Activated CD4-positive, alpha-beta memory T cell treated with anti-CD3 and anti-CD28 coated beads, Interleukin-2, amount 10 ng/mL, durations not matched to agents 7 days and 5 days (primary cell): ENCODE data around the gene BPGM. TPM values are rescaled to one million over a fixed set of nuclear protein-coding genes. Genes with fewer than 3 reads are reported as not detected.
A peak's percentile ranks its signal among the peaks of the same experiment; 100 is the strongest.
"Not testable (repeated sequence)": the region's sequence is repeated elsewhere in the genome, so short reads cannot be mapped to it uniquely, and the experiment has no call there.

Experiments used
- CTCF ChIA-PET: fragments of 350-600 bp; sonication (Branson Sonifier 250); formaldehyde crosslinking; loops from one replicate; lab custom pipeline; 2021; ENCODE audit warnings: antibody characterized with exemption, inconsistent platforms; lab: Charles Lee
- POLR2A ChIA-PET: fragments of 350-600 bp; sonication (Branson Sonifier 250); formaldehyde crosslinking; loops from one replicate; lab custom pipeline; 2021; ENCODE audit warnings: antibody characterized with exemption; lab: Charles Lee
- DNase-seq: peaks from one replicate; pipeline ENCODE4 v3.0.0-alpha.2; 2020
- H3K27ac Mint-ChIP-seq: one replicate; pipeline ENCODE4 v1.8.0; 2021; ENCODE audit warnings: mild to moderate bottlenecking, mixed read lengths
- H3K27me3 Mint-ChIP-seq: one replicate; pipeline ENCODE4 v1.8.0; 2021; ENCODE audit warnings: mixed read lengths
- H3K36me3 Mint-ChIP-seq: one replicate; pipeline ENCODE4 v1.8.0; 2021; ENCODE audit warnings: low read depth, mixed read lengths
- H3K4me1 Mint-ChIP-seq: one replicate; pipeline ENCODE4 v1.8.0; 2021; ENCODE audit warnings: mixed read lengths
- H3K4me3 Mint-ChIP-seq: one replicate; pipeline ENCODE4 v1.8.0; 2021; ENCODE audit warnings: mild to moderate bottlenecking, mixed read lengths
- H3K9me3 Mint-ChIP-seq: one replicate; pipeline ENCODE4 v1.8.0; 2021; ENCODE audit warnings: mixed read lengths
- total RNA-seq, 2 experiments: library from RNA; stranded (reverse); gene quantifications; one replicate each; pipeline ENCODE4 v1.2.3, GENCODE V29; 2021

The BPGM gene
- total RNA-seq, 2 experiments from 2014 or later: 27.3 to 29.3 TPM

DNA sequence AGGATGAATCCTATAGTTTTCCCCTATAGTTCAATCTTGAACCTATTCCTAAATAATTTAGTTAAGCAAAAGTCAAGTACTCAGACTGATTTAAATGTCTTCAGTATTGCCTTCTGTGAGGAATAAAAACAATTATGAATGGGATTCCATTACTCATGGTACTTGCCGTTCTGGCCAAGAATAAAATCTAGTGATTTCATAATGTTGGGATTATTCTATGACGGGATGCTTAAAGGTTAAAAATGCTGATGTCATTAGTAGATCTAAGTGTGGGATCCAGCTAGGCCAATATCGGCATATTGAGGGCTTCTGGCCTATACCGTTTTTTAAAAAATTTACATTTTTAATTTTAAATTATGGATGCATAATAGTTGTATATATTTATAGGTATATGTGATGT, 5.3 kb downstream of the BPGM start:
- Mint-ChIP-seq H3K4me1 (peaks cover 62% of the 10 kb centered on the region), H3K27me3 (no peaks in the 10 kb centered on the region), H3K36me3 (peaks cover 50% of the 10 kb centered on the region), H3K27ac (no peak overlapping the region), H3K9me3 (peaks cover 8% of the 10 kb centered on the region), H3K4me3 (no peak overlapping the region)
- no peak for DNase-seq
- ChIA-PET CTCF (interaction anchor here (1.2 kb wide), 1 partner anchor 18 kb away, joined by 3 read pairs; no protein-coding TSS in a partner anchor), POLR2A (no interaction called here)

DNA sequence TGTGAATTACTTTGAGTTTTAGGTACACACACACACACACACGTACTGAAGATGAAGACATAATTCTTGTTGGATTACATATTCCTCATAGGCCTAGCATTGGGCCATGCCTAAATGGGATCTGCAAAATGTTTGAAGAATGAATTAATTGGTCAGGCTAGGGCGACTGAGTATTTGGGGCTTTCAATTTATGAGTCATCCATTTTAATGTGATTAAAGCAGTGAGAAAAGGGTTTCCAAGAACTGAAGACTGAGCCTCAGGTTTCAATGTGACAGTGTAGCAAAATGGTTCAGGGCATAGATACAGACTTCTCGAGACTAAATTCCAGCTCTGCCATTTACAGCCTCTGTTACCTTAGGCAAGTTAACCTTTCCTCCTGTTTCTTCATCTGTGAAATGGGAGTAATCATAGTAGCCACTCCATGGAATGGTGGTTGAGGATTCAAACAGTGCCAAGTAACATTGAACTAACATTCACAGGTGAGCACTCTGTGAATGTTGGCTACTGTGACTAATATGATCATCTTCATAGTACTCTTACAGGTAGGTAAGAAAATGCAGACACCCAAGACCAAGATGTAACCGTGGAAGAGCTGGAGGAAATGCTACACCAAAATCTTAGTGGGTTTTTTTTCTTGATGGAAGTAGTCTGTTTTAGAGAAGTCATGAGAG, 7.6 kb downstream of the BPGM start:
- ChIA-PET POLR2A (interaction anchor here (0.6 to 6.4 kb wide), 6 partner anchors 8 to 24 kb away, joined by 3 to 57 read pairs (median 4); partner anchors contain the start of gene BPGM), CTCF (interaction anchor here (1.3 kb wide), 1 partner anchor 21 kb away, joined by 5 read pairs; no protein-coding TSS in a partner anchor)
- H3K4me1 Mint-ChIP-seq: peaks cover 66% of the 10 kb centered on the region
- peak overlapping the region; percentile 81 for H3K27ac Mint-ChIP-seq
- H3K36me3 Mint-ChIP-seq: peaks cover 65% of the 10 kb centered on the region
- H3K27me3 Mint-ChIP-seq: no peaks in the 10 kb centered on the region
- H3K4me3 Mint-ChIP-seq: peak overlapping the region; percentile 7
- peaks cover 8% of the 10 kb centered on the region for H3K9me3 Mint-ChIP-seq
- no peak for DNase-seq

DNA sequence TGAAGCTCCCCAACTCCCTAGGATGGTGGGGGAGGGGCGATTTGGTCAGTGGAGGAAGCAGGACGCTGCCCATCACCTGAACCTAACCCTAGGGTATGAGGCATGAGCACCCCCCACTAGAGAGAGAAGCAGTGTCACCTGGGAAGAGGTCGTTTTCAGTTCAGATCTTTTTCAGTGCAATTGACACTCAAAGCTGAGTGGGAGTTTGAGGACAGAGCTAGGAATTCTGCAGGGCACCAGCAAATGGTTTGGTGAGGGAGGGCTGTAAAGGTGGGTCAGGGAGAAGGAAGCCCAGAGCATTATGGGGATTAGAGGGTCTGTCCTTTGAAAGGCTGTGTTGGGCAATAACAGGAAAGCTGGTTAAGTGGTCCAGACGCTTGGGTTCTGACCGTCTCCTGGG, 10.9 kb downstream of the BPGM start:
- Mint-ChIP-seq H3K9me3 (peaks cover 8% of the 10 kb centered on the region), H3K36me3 (peaks cover 74% of the 10 kb centered on the region), H3K27me3 (no peaks in the 10 kb centered on the region), H3K27ac (no peak overlapping the region), H3K4me3 (no peak overlapping the region), H3K4me1 (peaks cover 63% of the 10 kb centered on the region)
- CTCF ChIA-PET: interaction anchor here (0.6 to 1.7 kb wide), 5 partner anchors 10 to 97 kb away, joined by 3 to 5 read pairs (median 3); no protein-coding TSS in a partner anchor
- DNase-seq: no peak
- POLR2A ChIA-PET: interaction anchor here (0.7 to 6.4 kb wide), 3 partner anchors 10 to 548 kb away, joined by 3 to 57 read pairs (median 3); partner anchors contain the start of gene BPGM

DNA sequence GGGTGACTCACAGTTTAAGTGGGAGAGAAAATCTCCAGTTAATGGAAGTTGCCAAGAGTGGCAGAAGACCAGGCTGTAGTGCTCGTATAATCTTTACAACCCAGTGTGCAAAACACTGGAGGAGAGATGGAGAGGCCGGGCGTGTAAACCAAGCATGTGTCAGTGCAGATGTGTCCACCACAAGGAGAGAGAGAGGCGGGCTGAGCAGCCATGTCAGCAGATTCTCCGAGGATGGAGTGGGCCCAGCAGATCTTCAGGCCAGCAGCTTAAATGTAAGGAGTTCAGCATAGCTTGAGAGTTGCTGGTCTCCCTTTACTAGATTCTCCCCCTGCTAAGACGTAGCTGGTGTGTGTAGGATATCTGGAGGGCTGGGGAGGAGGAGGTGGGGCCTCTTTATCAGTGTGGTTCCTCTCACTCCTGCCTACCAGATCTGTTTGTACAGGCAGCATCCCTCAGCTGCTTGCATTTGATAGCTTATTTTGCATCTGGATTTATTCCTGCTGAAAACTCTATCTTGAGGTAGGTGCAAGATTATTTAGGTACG, 13.7 kb downstream of the BPGM start:
- Mint-ChIP-seq H3K27me3 (no peaks in the 10 kb centered on the region), H3K4me1 (peaks cover 43% of the 10 kb centered on the region), H3K36me3 (peaks cover 75% of the 10 kb centered on the region), H3K9me3 (peaks cover 8% of the 10 kb centered on the region), H3K27ac (no peak overlapping the region), H3K4me3 (no peak overlapping the region)
- ChIA-PET POLR2A (interaction anchor here (0.6 to 4.6 kb wide), 2 partner anchors 13 to 80 kb away, joined by 3 to 33 read pairs; partner anchors contain the start of gene BPGM), CTCF (interaction anchor here (1.2 to 1.6 kb wide), 2 partner anchors 13 to 15 kb away, joined by 3 to 6 read pairs; no protein-coding TSS in a partner anchor)
- DNase-seq: no peak

DNA sequence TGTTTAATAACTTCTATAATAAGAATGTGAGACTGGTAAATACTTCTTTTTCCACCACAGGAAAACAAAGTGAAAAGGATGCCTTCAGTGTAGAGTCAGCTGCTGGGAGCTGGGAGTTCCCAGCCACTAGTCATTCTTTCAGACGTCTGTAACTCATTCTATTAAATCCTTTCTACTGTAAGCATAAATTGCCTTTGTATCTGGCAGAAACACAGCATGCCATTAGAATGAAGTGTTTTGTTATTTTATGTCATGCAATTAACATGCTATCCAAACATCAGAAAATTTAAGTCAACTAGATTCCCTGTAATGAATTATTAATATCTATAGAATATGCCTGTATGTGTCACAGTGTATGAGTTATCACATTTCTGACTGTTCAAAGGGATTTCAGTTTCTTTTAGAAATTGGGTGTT, 14.3 kb downstream of the BPGM start:
- peaks cover 38% of the 10 kb centered on the region for H3K4me1 Mint-ChIP-seq
- H3K27ac Mint-ChIP-seq: no peak overlapping the region
- H3K36me3 Mint-ChIP-seq: peaks cover 72% of the 10 kb centered on the region
- DNase-seq: no peak
- no peak overlapping the region for H3K4me3 Mint-ChIP-seq
- no peaks in the 10 kb centered on the region for H3K27me3 Mint-ChIP-seq
- ChIA-PET CTCF (interaction anchor here (1.2 to 1.6 kb wide), 2 partner anchors 14 to 15 kb away, joined by 3 to 6 read pairs; no protein-coding TSS in a partner anchor), POLR2A (interaction anchor here (0.6 to 4.6 kb wide), 2 partner anchors 14 to 79 kb away, joined by 3 to 33 read pairs; partner anchors contain the start of gene BPGM)
- H3K9me3 Mint-ChIP-seq: peaks cover 6% of the 10 kb centered on the region

DNA sequence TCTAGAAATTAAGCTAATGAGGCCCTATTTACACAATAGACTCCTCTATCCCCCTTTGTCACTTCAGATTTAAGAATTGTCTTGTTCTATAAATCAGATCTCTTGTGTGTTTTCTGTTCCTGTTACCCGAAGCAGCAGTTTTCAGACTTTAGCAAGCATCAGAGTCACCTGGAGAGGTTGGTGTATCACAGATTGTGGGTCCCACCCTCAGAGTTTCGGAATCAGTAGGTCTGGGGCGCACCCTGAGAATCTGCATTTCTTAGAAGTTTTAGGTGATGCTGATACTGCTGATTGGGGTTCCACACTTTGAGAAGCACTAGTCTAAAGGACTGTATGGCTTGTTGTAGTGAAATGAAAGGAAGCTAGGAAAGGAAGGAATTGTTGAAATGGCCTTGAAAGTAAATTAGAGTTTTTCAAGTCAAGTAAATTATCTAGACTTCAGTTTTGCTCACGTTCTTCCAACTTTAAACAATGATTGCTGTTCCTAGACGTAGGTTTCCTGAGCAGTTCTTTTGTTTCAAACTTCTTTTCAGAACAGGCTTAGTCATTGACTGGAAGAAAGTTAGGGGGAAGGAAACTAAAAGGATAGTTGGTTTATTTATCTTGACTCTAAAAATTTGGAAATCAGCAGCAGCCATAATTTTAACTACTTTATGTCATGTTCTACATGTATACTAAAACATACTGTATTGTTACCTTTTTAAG, 15.7 kb downstream of the BPGM start:
- Mint-ChIP-seq H3K36me3 (peaks cover 72% of the 10 kb centered on the region), H3K4me3 (no peak overlapping the region), H3K27ac (no peak overlapping the region), H3K9me3 (no peaks in the 10 kb centered on the region), H3K4me1 (peaks cover 40% of the 10 kb centered on the region), H3K27me3 (no peaks in the 10 kb centered on the region)
- CTCF ChIA-PET: no interaction called here
- no peak for DNase-seq
- POLR2A ChIA-PET: interaction anchor here (0.7 to 4.6 kb wide), 3 partner anchors 15 to 23 kb away, joined by 4 to 33 read pairs (median 6); partner anchors contain the start of gene BPGM

DNA sequence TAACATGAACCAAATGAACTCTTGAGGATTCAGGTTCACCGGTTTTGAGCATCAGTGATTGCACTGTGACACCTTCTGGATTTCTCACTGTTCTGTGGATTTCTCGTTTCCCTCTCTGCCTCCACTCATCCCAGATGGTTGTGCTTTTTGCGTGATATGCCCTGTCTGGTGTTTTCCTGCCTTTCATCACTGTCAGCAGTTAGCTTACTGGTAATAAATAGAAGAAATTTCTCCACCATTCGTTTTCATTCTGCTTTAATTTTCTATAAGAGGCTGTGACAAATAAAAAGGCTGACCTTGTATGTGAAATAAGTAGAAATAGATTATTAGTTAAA, 16.2 kb downstream of the BPGM start:
- Mint-ChIP-seq H3K27ac (no peak overlapping the region), H3K4me1 (peaks cover 38% of the 10 kb centered on the region), H3K4me3 (no peak overlapping the region), H3K9me3 (no peaks in the 10 kb centered on the region), H3K27me3 (no peaks in the 10 kb centered on the region), H3K36me3 (peaks cover 70% of the 10 kb centered on the region)
- DNase-seq: no peak
- POLR2A ChIA-PET: interaction anchor here (1.5 to 4.6 kb wide), 2 partner anchors 16 to 22 kb away, joined by 6 to 33 read pairs; partner anchors contain the start of gene BPGM
- CTCF ChIA-PET: no interaction called here

DNA sequence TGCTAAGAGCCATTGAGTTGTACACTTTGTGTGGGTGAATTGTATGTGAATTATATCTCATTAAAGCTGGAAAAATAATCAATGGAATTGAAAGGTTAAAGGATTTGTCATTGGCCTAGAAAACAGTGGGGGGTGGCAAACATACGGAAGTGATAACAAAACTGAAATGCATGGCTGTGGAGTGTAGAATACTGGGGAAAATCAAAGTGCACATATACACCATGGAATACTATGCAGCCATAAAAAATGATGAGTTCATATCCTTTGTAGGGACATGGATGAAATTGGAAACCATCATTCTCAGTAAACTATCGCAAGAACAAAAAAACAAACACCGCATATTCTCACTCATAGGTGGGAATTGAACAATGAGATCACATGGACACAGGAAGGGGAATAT, 18.4 kb downstream of the BPGM start:
- peaks cover 51% of the 10 kb centered on the region for H3K4me1 Mint-ChIP-seq
- H3K27ac Mint-ChIP-seq, POLR2A ChIA-PET, H3K9me3 Mint-ChIP-seq, DNase-seq, H3K4me3 Mint-ChIP-seq, H3K27me3 Mint-ChIP-seq: not testable (repeated sequence)
- H3K36me3 Mint-ChIP-seq: peaks cover 68% of the 10 kb centered on the region
- CTCF ChIA-PET: interaction anchor here (0.6 kb wide), 1 partner anchor 877 kb away, joined by 3 read pairs; no protein-coding TSS in a partner anchor

DNA sequence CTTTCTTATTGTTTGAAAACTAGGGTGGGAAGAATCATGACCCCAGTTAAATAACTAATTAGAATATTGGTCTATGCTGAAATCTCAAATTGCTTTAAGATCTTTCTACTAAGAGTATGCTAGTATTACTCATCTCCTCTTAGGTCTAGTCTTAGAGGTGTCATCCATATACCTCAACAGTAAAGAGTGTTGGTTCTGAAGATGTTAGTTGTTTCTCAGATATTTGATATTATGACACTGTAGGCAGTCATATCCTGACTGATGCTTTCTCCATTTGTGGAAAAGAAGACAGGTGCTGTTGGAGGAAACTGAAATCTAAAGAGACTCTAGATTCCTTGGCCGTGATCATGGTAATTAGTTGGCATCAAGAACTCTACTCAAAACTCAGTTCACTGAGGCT, 21.2 kb downstream of the BPGM start:
- no peak overlapping the region for H3K27ac Mint-ChIP-seq
- ChIA-PET POLR2A (interaction anchor here (0.7 to 4.9 kb wide), 4 partner anchors 9 to 21 kb away, joined by 3 to 43 read pairs (median 3); partner anchors contain the start of gene BPGM), CTCF (interaction anchor here (0.6 to 1.5 kb wide), 4 partner anchors 10 to 477 kb away, joined by 3 to 6 read pairs (median 5); no protein-coding TSS in a partner anchor)
- no peaks in the 10 kb centered on the region for H3K9me3 Mint-ChIP-seq
- no peak for DNase-seq
- H3K36me3 Mint-ChIP-seq: peaks cover 63% of the 10 kb centered on the region
- no peak overlapping the region for H3K4me3 Mint-ChIP-seq
- peaks cover 41% of the 10 kb centered on the region for H3K4me1 Mint-ChIP-seq
- no peaks in the 10 kb centered on the region for H3K27me3 Mint-ChIP-seq

DNA sequence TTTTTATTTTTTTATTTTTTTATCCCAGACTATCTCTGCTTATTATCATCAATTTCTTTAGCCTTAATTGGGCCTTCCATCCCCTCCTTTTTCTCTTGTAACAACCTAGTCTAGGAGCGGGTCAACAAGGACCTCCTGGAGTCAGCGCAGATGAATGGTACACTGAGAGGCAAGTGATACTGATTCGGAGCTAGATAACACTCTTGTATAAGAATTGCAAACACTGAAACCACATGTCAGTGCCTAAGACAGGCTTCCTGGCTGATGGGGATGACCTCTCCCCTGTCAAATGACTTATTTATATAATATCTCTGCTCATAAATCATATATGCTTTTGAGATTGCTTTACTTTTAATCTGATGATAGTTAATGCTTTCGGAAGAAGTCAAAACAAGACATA, 22.7 kb downstream of the BPGM start:
- H3K9me3 Mint-ChIP-seq: no peaks in the 10 kb centered on the region
- H3K4me3 Mint-ChIP-seq: no peak overlapping the region
- no peak for DNase-seq
- H3K36me3 Mint-ChIP-seq: peaks cover 61% of the 10 kb centered on the region
- peaks cover 39% of the 10 kb centered on the region for H3K4me1 Mint-ChIP-seq
- ChIA-PET POLR2A (interaction anchor here (0.6 to 4.9 kb wide), 4 partner anchors 15 to 33 kb away, joined by 3 to 43 read pairs (median 4); partner anchors contain the start of gene BPGM), CTCF (interaction anchor here (1.3 to 1.5 kb wide), 4 partner anchors 11 to 237 kb away, joined by 3 to 5 read pairs (median 4); no protein-coding TSS in a partner anchor)
- H3K27me3 Mint-ChIP-seq: no peaks in the 10 kb centered on the region
- H3K27ac Mint-ChIP-seq: peak overlapping the region; percentile 27

DNA sequence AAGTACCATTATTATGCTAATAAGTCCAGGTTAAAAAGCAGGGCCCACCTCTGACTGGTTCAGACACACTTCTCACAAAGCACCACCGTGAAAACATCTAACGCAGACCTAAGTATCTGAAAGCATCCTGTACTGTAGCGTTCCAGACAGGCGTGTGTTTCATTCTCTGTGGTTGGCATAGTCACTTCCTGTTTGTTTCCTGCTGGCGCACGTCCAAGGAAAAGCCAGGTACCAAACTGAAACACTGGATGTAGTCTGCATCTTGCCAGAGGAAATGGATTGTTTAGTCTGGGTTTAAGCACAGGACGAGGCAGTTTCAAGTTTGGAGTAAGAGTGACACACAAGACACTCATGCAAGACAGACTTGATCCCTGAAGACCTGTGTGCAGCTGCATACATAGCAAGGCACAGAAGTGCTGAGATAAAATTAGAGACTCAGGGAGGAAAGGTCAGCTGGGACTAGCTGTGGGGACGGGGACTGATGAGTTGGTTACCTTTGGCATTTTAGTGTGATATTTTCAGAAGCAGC, 23.3 kb downstream of the BPGM start:
- no peaks in the 10 kb centered on the region for H3K27me3 Mint-ChIP-seq
- peak; percentile 61 for DNase-seq
- ChIA-PET POLR2A (interaction anchor here (2.3 to 4.9 kb wide), 2 partner anchors 23 to 34 kb away, joined by 6 to 43 read pairs; partner anchors contain the start of gene BPGM), CTCF (interaction anchor here (0.7 to 1.8 kb wide), 3 partner anchors 23 to 237 kb away, joined by 3 to 4 read pairs (median 4); no protein-coding TSS in a partner anchor)
- peak overlapping the region; percentile 27 for H3K27ac Mint-ChIP-seq
- peaks cover 61% of the 10 kb centered on the region for H3K36me3 Mint-ChIP-seq
- no peak overlapping the region for H3K4me3 Mint-ChIP-seq
- no peaks in the 10 kb centered on the region for H3K9me3 Mint-ChIP-seq
- peaks cover 39% of the 10 kb centered on the region for H3K4me1 Mint-ChIP-seq

DNA sequence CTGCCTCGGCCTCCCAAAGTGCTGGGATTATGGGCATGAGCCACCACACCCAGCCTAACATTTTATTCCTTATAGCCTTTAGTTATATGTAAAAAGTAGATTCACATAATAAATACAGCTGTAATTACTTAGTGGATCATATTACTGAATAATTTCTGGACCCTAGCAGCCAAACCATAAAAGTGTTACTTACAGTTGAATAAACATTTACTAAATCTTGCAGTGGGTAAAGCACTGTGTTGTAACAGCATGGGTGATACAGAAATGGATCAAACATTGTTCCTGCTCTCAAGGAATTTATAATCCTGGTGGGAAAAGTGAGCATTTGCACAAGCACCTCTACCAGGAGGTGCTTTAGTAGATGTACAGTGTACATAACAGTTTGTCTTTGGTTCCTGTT, 25.0 kb downstream of the BPGM start:
- ChIA-PET POLR2A (interaction anchor here (4.9 kb wide), 1 partner anchor 24 kb away, joined by 43 read pairs; the partner anchor contains the start of gene BPGM), CTCF (interaction anchor here (0.7 to 1.8 kb wide), 2 partner anchors 39 to 318 kb away, joined by 3 to 4 read pairs; no protein-coding TSS in a partner anchor)
- H3K27me3 Mint-ChIP-seq: no peaks in the 10 kb centered on the region
- peaks cover 34% of the 10 kb centered on the region for H3K4me1 Mint-ChIP-seq
- H3K4me3 Mint-ChIP-seq: no peak overlapping the region
- no peak for DNase-seq
- peaks cover 50% of the 10 kb centered on the region for H3K36me3 Mint-ChIP-seq
- no peak overlapping the region for H3K27ac Mint-ChIP-seq
- H3K9me3 Mint-ChIP-seq: no peaks in the 10 kb centered on the region
